ENCODE data around the gene SFT2D1. TPM values are rescaled to one million over a fixed set of nuclear protein-coding genes. Genes with fewer than 3 reads are reported as not detected.

The SFT2D1 gene
- total RNA-seq, 3 donors from 2014 or later (not counting 1 experiment from before 2014, with no cell fraction given), result 32.8 to 44.7 (median 33.5) TPM

GRCh38 chr6:166310634-166311033 is 31.7 kb downstream of the SFT2D1 start:
- no peaks in the 10 kb centered on the region for H3K9me3 Mint-ChIP-seq
- H3K4me1 Mint-ChIP-seq, result peaks cover 0 to 4% of the 10 kb centered on the region in 2 donors
- no peak overlapping the region for H3K27ac Mint-ChIP-seq
- Histone ChIP-seq H3K9me3 (ENCODE audit: control insufficient read depth, insufficient read depth, low read length) (no peaks in the 10 kb centered on the region), H3K27me3 (ENCODE audit: control insufficient read depth, insufficient read depth, low read length) (peaks cover 18% of the 10 kb centered on the region), H3K27ac (ENCODE audit: low read length) (no peak overlapping the region), H3K4me1 (ENCODE audit: control insufficient read depth, insufficient read depth, low read length) (peaks cover 13% of the 10 kb centered on the region), H3K4me3 (ENCODE audit: low read length) (no peak overlapping the region), H3K36me3 (ENCODE audit: control insufficient read depth, insufficient read depth, low read length) (no peaks in the 10 kb centered on the region)
- ATAC-seq, result no peak
- TF ChIP-seq CTCF (IDR thresholded peaks at IDR 0.05), result no peak
- no peak for DNase-seq
- intact Hi-C loops (cut with micrococcal nuclease), result no loop called here
- no peak overlapping the region for H3K4me3 Mint-ChIP-seq
- peaks cover 25 to 26% of the 10 kb centered on the region in 2 donors for H3K27me3 Mint-ChIP-seq (ENCODE audit: low read depth in 2 of 2)
- H3K36me3 Mint-ChIP-seq, result no peaks in the 10 kb centered on the region
- 95% methylated on average over 12 of the region's 12 CpGs for WGBS (ENCODE audit: insufficient coverage)

- Mint-ChIP-seq H3K9me3 (no peaks in the 10 kb centered on the region), H3K27ac (no peak overlapping the region), H3K4me1 (peaks cover 0 to 4% of the 10 kb centered on the region in 2 donors), H3K36me3 (no peaks in the 10 kb centered on the region), H3K4me3 (no peak overlapping the region), H3K27me3 (ENCODE audit: low read depth in 2 of 2) (peaks cover 31 to 33% of the 10 kb centered on the region in 2 donors)
- peaks cover 13% of the 10 kb centered on the region for H3K4me1 ChIP-seq (ENCODE audit: control insufficient read depth, insufficient read depth, low read length)
- H3K27ac ChIP-seq (ENCODE audit: low read length), result no peak overlapping the region
- no peak for TF ChIP-seq CTCF (IDR thresholded peaks at IDR 0.05)
- H3K9me3 ChIP-seq (ENCODE audit: control insufficient read depth, insufficient read depth, low read length), result no peaks in the 10 kb centered on the region
- no peak for ATAC-seq
- H3K36me3 ChIP-seq (ENCODE audit: control insufficient read depth, insufficient read depth, low read length), result no peaks in the 10 kb centered on the region
- DNase-seq, result no peak
- H3K4me3 ChIP-seq (ENCODE audit: low read length), result no peak overlapping the region
- H3K27me3 ChIP-seq (ENCODE audit: control insufficient read depth, insufficient read depth, low read length), result peaks cover 20% of the 10 kb centered on the region
- intact Hi-C loops (cut with micrococcal nuclease), result no loop called here
- 97% methylated on average over 9 of the region's 9 CpGs for WGBS (ENCODE audit: insufficient coverage)
These were observed 32.4 kb downstream of the SFT2D1 start for GRCh38 chr6:166309977-166310376.

- Mint-ChIP-seq H3K27me3 (ENCODE audit: low read depth in 2 of 2) (peaks cover 33 to 42% of the 10 kb centered on the region in 2 donors), H3K4me1 (peaks cover 0 to 4% of the 10 kb centered on the region in 2 donors), H3K9me3 (no peaks in the 10 kb centered on the region), H3K4me3 (peak overlapping the region; percentile 42), H3K36me3 (no peaks in the 10 kb centered on the region), H3K27ac (no peak overlapping the region)
- no peak overlapping the region for H3K27ac ChIP-seq (ENCODE audit: low read length)
- H3K27me3 ChIP-seq (ENCODE audit: control insufficient read depth, insufficient read depth, low read length), result peaks cover 20% of the 10 kb centered on the region
- intact Hi-C loops (cut with micrococcal nuclease), result no loop called here
- no peaks in the 10 kb centered on the region for H3K9me3 ChIP-seq (ENCODE audit: control insufficient read depth, insufficient read depth, low read length)
- DNase-seq (no peak), ATAC-seq (no peak)
- peaks cover 13% of the 10 kb centered on the region for H3K4me1 ChIP-seq (ENCODE audit: control insufficient read depth, insufficient read depth, low read length)
- H3K36me3 ChIP-seq (ENCODE audit: control insufficient read depth, insufficient read depth, low read length), result no peaks in the 10 kb centered on the region
- WGBS (ENCODE audit: insufficient coverage), result 75% methylated on average over 9 of the region's 11 CpGs
- H3K4me3 ChIP-seq (ENCODE audit: low read length), result no peak overlapping the region
- TF ChIP-seq CTCF (IDR thresholded peaks at IDR 0.05), result no peak
These were observed 33.4 kb downstream of the SFT2D1 start for GRCh38 chr6:166308769-166309589.
